ENCODE results near the gene ABCB8. TPM values are rescaled to one million over a fixed set of nuclear protein-coding genes. Genes with fewer than 3 reads are reported as not detected.
"Not testable (repeated sequence)": the region's sequence is repeated elsewhere in the genome, so short reads cannot be mapped to it uniquely, and the experiment has no call there.

The ABCB8 gene
- total RNA-seq, 8 experiments from 2014 or later, result 13.5 to 38.1 (median 27.0) TPM

- ATAC-seq (replicated peaks in 6 of 8); H3K4me3 ChIP-seq; H3K27ac ChIP-seq; in situ Hi-C loops (cut with MboI; ENCODE audit: low pct_unique_long_range_greater_than_20kb in 2 of 9, low sequenced_read_pairs in 9 of 9, unreplicated experiment in 9 of 9): not testable (repeated sequence)
- peaks cover 27 to 28% of the 10 kb centered on the region in 2 donors for H3K4me1 ChIP-seq (replicated peaks in 1 of 2)
- WGBS, 10 experiments, result 71 to 100% (median 100%) methylated on average over 1 to 5 of the region's 12 CpGs; no CpG with 5 or more reads in 3 of the 10 experiments
These were observed 16.6 kb upstream of the ABCB8 start for GRCh38 chr7:151011616-151012015.

GRCh38 chr7:151012031-151012692, 16.1 kb upstream of the ABCB8 start:
- H3K4me3 ChIP-seq, result no peak overlapping the region
- 0 to 89% (median 59%) methylated on average over 1 to 5 of the region's 6 CpGs; no CpG with 5 or more reads in 4 of the 10 experiments for WGBS, 10 experiments
- no peak for ATAC-seq (replicated peaks in 6 of 8)
- in situ Hi-C loops (cut with MboI; ENCODE audit: low pct_unique_long_range_greater_than_20kb in 2 of 9, low sequenced_read_pairs in 9 of 9, unreplicated experiment in 9 of 9), result no loop called here
- H3K4me1 ChIP-seq (replicated peaks in 1 of 2), result peaks cover 27 to 28% of the 10 kb centered on the region in 2 donors
- H3K27ac ChIP-seq, result no peak overlapping the region

- peak; percentile 1 to 68 (median 58) for ATAC-seq (replicated peaks in 6 of 8)
- peak overlapping the region in 1 of 5 donors; percentile 29 for H3K4me3 ChIP-seq
- no peak overlapping the region for H3K27ac ChIP-seq
- WGBS, 10 experiments, result 17 to 100% (median 37%) methylated on average over 2 to 10 of the region's 23 CpGs; no CpG with 5 or more reads in 5 of the 10 experiments
- in situ Hi-C loops (cut with MboI; ENCODE audit: low pct_unique_long_range_greater_than_20kb in 2 of 9, low sequenced_read_pairs in 9 of 9, unreplicated experiment in 9 of 9), result no loop called here
- peaks cover 29 to 31% of the 10 kb centered on the region in 2 donors for H3K4me1 ChIP-seq (replicated peaks in 1 of 2)
These were observed 15.3 kb upstream of the ABCB8 start for GRCh38 chr7:151012911-151013347.

- ATAC-seq (replicated peaks in 6 of 8), result peak in 5 of 8 experiments; percentile 4 to 31 (median 25)
- peak overlapping the region in 1 of 5 donors; percentile 29 for H3K4me3 ChIP-seq
These were observed 14.9 kb upstream of the ABCB8 start for GRCh38 chr7:151013356-151013732.

GRCh38 chr7:151013733-151014497, 14.3 kb upstream of the ABCB8 start:
- 0 to 60% (median 30%) methylated on average over 1 to 15 of the region's 55 CpGs; no CpG with 5 or more reads in 1 of the 10 experiments for WGBS, 10 experiments
- in situ Hi-C loops (cut with MboI; ENCODE audit: low pct_unique_long_range_greater_than_20kb in 2 of 9, low sequenced_read_pairs in 9 of 9, unreplicated experiment in 9 of 9), result no loop called here
- peak; percentile 42 to 75 (median 61) for ATAC-seq (replicated peaks in 6 of 8)
- no peak overlapping the region for H3K27ac ChIP-seq
- peaks cover 32 to 39% of the 10 kb centered on the region in 2 donors for H3K4me1 ChIP-seq (replicated peaks in 1 of 2)
- peak overlapping the region; percentile 9 to 29 (median 12) for H3K4me3 ChIP-seq

More at GRCh38 chr7:151013356-151013732, 14.9 kb upstream of the ABCB8 start:
- 20% methylated on average over 3 of the region's 26 CpGs; no CpG with 5 or more reads in 9 of the 10 experiments for WGBS, 10 experiments
- in situ Hi-C loops (cut with MboI; ENCODE audit: low pct_unique_long_range_greater_than_20kb in 2 of 9, low sequenced_read_pairs in 9 of 9, unreplicated experiment in 9 of 9), result no loop called here
- Histone ChIP-seq H3K27ac (no peak overlapping the region), H3K4me1 (replicated peaks in 1 of 2) (peaks cover 30 to 34% of the 10 kb centered on the region in 2 donors)

GRCh38 chr7:151014950-151015349, 13.3 kb upstream of the ABCB8 start:
- 40 to 100% (median 87%) methylated on average over 2 to 6 of the region's 8 CpGs; no CpG with 5 or more reads in 2 of the 10 experiments for WGBS, 10 experiments
- Histone ChIP-seq H3K27ac (no peak overlapping the region), H3K4me3 (no peak overlapping the region), H3K4me1 (replicated peaks in 1 of 2) (peaks cover 35 to 41% of the 10 kb centered on the region in 2 donors)
- in situ Hi-C loops (cut with MboI; ENCODE audit: low pct_unique_long_range_greater_than_20kb in 2 of 9, low sequenced_read_pairs in 9 of 9, unreplicated experiment in 9 of 9), result no loop called here
- no peak for ATAC-seq (replicated peaks in 6 of 8)

GRCh38 chr7:151015967-151016366, 12.3 kb upstream of the ABCB8 start:
- ATAC-seq (replicated peaks in 6 of 8), result no peak
- no peak overlapping the region for H3K27ac ChIP-seq
- H3K4me3 ChIP-seq, result no peak overlapping the region
- 93 to 100% methylated on average over 2 of the region's 5 CpGs; no CpG with 5 or more reads in 8 of the 10 experiments for WGBS, 10 experiments
- H3K4me1 ChIP-seq (replicated peaks in 1 of 2), result peaks cover 35 to 42% of the 10 kb centered on the region in 2 donors
- in situ Hi-C loops (cut with MboI; ENCODE audit: low pct_unique_long_range_greater_than_20kb in 2 of 9, low sequenced_read_pairs in 9 of 9, unreplicated experiment in 9 of 9), result no loop called here

GRCh38 chr7:151016505-151016904, 11.7 kb upstream of the ABCB8 start:
- WGBS, 10 experiments, result 78 to 96% (median 80%) methylated on average over 1 to 6 of the region's 8 CpGs; no CpG with 5 or more reads in 7 of the 10 experiments
- H3K4me1 ChIP-seq (replicated peaks in 1 of 2), result peaks cover 35 to 44% of the 10 kb centered on the region in 2 donors
- H3K27ac ChIP-seq, result no peak overlapping the region
- in situ Hi-C loops (cut with MboI; ENCODE audit: low pct_unique_long_range_greater_than_20kb in 2 of 9, low sequenced_read_pairs in 9 of 9, unreplicated experiment in 9 of 9), result no loop called here
- no peak overlapping the region for H3K4me3 ChIP-seq
- no peak for ATAC-seq (replicated peaks in 6 of 8)

GRCh38 chr7:151016942-151017341, 11.3 kb upstream of the ABCB8 start:
- WGBS, 10 experiments, result 72 to 86% (median 80%) methylated on average over 1 to 8 of the region's 15 CpGs; no CpG with 5 or more reads in 7 of the 10 experiments
- Histone ChIP-seq H3K4me3 (no peak overlapping the region), H3K27ac (no peak overlapping the region), H3K4me1 (replicated peaks in 1 of 2) (peaks cover 35 to 44% of the 10 kb centered on the region in 2 donors)
- in situ Hi-C loops (cut with MboI; ENCODE audit: low pct_unique_long_range_greater_than_20kb in 2 of 9, low sequenced_read_pairs in 9 of 9, unreplicated experiment in 9 of 9), result no loop called here
- ATAC-seq (replicated peaks in 6 of 8), result no peak

GRCh38 chr7:151017370-151017952, 10.8 kb upstream of the ABCB8 start:
- in situ Hi-C loops (cut with MboI; ENCODE audit: low pct_unique_long_range_greater_than_20kb in 2 of 9, low sequenced_read_pairs in 9 of 9, unreplicated experiment in 9 of 9), result no loop called here
- Histone ChIP-seq H3K27ac (no peak overlapping the region), H3K4me3 (no peak overlapping the region), H3K4me1 (replicated peaks in 1 of 2) (peaks cover 35 to 44% of the 10 kb centered on the region in 2 donors)
- no peak for ATAC-seq (replicated peaks in 6 of 8)
- WGBS, 10 experiments, result 0 to 100% (median 73%) methylated on average over 1 to 6 of the region's 13 CpGs; no CpG with 5 or more reads in 4 of the 10 experiments

GRCh38 chr7:151017953-151018420, 10.3 kb upstream of the ABCB8 start:
- 0 to 76% (median 12%) methylated on average over 5 to 11 of the region's 34 CpGs; no CpG with 5 or more reads in 4 of the 10 experiments for WGBS, 10 experiments
- ATAC-seq (replicated peaks in 6 of 8), result peak; percentile 47 to 83 (median 68)
- H3K27ac ChIP-seq, result peak overlapping the region in 1 of 2 donors; percentile 13
- H3K4me1 ChIP-seq (replicated peaks in 1 of 2), result peaks cover 31 to 43% of the 10 kb centered on the region in 2 donors
- peak overlapping the region in 2 of 5 donors; percentile 14 to 15 for H3K4me3 ChIP-seq
- in situ Hi-C loops (cut with MboI; ENCODE audit: low pct_unique_long_range_greater_than_20kb in 2 of 9, low sequenced_read_pairs in 9 of 9, unreplicated experiment in 9 of 9), result no loop called here

GRCh38 chr7:151018421-151019129, 9.7 kb upstream of the ABCB8 start:
- WGBS, 10 experiments, result 5 to 47% (median 7%) methylated on average over 4 to 7 of the region's 82 CpGs; no CpG with 5 or more reads in 7 of the 10 experiments
- peak overlapping the region in 3 of 5 donors; percentile 2 to 14 (median 9) for H3K4me3 ChIP-seq
- peak overlapping the region in 1 of 2 donors; percentile 57 for H3K27ac ChIP-seq
- peaks cover 25 to 37% of the 10 kb centered on the region in 2 donors for H3K4me1 ChIP-seq (replicated peaks in 1 of 2)
- peak; percentile 14 to 67 (median 50) for ATAC-seq (replicated peaks in 6 of 8)
- in situ Hi-C loops (cut with MboI; ENCODE audit: low pct_unique_long_range_greater_than_20kb in 2 of 9, low sequenced_read_pairs in 9 of 9, unreplicated experiment in 9 of 9), result no loop called here

All from motor neuron (in vitro differentiated cells).